B cell (primary cell): Measurements from ENCODE around the gene JADE2. TPM values are rescaled to one million over a fixed set of nuclear protein-coding genes. Genes with fewer than 3 reads are reported as not detected.

Source experiments
- ATAC-seq: fragments of 200-7000 bp; cut with Tn5 transposase; one replicate; pipeline ENCODE4 v1.10.0; 2021; ENCODE audit warnings: low read depth, mild to moderate bottlenecking, moderate number of reproducible peaks, moderate library complexity
- CTCF ChIA-PET: fragments of 350-600 bp; sonication (Branson Sonifier 250); formaldehyde crosslinking; loops from one replicate; lab custom pipeline; 2021; ENCODE audit warnings: antibody characterized with exemption, inconsistent platforms; lab: Charles Lee
- POLR2A ChIA-PET: fragments of 350-600 bp; sonication (Branson Sonifier 250); formaldehyde crosslinking; loops from one replicate; lab custom pipeline; 2021; ENCODE audit warnings: antibody characterized with exemption; lab: Charles Lee
- DNase-seq: peaks from one replicate; pipeline ENCODE4 v3.0.0; 2013
- H2AFZ ChIP-seq: 2 replicates; pipeline ENCODE4 v1.6.1; 2012; ENCODE audit warnings: mild to moderate bottlenecking, low read depth, low read length; ENCODE audit not compliant: insufficient read depth, poor library complexity, severe bottlenecking
- H3K27ac ChIP-seq, 2 donors: 1 replicate in 1 of 2; 2 replicates in 1 of 2; pipeline ENCODE4 v1.5.1; 2012 to 2013; ENCODE audit warnings: low read length in 2 of 2, mild to moderate bottlenecking in 2 of 2, moderate library complexity in 1 of 2
- H3K27me3 ChIP-seq, 4 experiments: fragments of 200-600 bp in 1 of 4; sonication (generic) in 1 of 4; replicated peaks in 1 of 4; 1 replicate in 2 of 4; 2 replicates in 2 of 4; pipeline versions ENCODE4 v1.6.1 to v1.7.0; 2013 to 2016; ENCODE audit warnings: low read length in 3 of 4, mild to moderate bottlenecking in 2 of 4, mixed read lengths in 1 of 4, moderate library complexity in 1 of 4; ENCODE audit not compliant: insufficient read depth in 4 of 4, control insufficient read depth in 3 of 4; ENCODE audit errors: control extremely low read depth in 1 of 4
- H3K36me3 ChIP-seq, 2 experiments: replicated peaks in 1 of 2; 1 replicate in 1 of 2; 2 replicates in 1 of 2; pipeline versions ENCODE4 v1.6.1 to v1.7.1; 2013; ENCODE audit warnings: low read length in 1 of 2; ENCODE audit not compliant: insufficient read depth in 2 of 2, control insufficient read depth in 1 of 2; ENCODE audit errors: control extremely low read depth in 1 of 2, extremely low read depth in 1 of 2
- H3K4me1 ChIP-seq, 2 donors: fragments of 200-600 bp in 1 of 2; sonication (generic) in 1 of 2; 1 replicate in 1 of 2; 2 replicates in 1 of 2; pipeline versions ENCODE4 v1.5.1 to v1.6.1; 2013 to 2017; ENCODE audit warnings: low read length in 2 of 2; ENCODE audit not compliant: control insufficient read depth in 2 of 2, insufficient read depth in 2 of 2
- H3K4me2 ChIP-seq: replicated peaks from 2 replicates; pipeline ENCODE3; 2012; ENCODE audit warnings: mild to moderate bottlenecking, low read depth, low read length; ENCODE audit not compliant: poor library complexity, severe bottlenecking
- H3K4me3 ChIP-seq, 5 experiments: fragments of 200-600 bp in 1 of 5; sonication (generic) in 1 of 5; 1 replicate in 3 of 5; 2 replicates in 2 of 5; pipeline versions ENCODE4 v1.5.1 to v1.7.0; 2011 to 2016; ENCODE audit warnings: low read length in 4 of 5, mild to moderate bottlenecking in 4 of 5, low read depth in 2 of 5, control low read depth in 1 of 5, moderate library complexity in 1 of 5; ENCODE audit not compliant: insufficient read depth in 1 of 5; ENCODE audit errors: control extremely low read depth in 1 of 5, extremely low read depth in 1 of 5
- H3K79me2 ChIP-seq: fragments of 200-600 bp; sonication (generic); one replicate; pipeline ENCODE4 v1.6.0; 2016; ENCODE audit warnings: low read length; ENCODE audit not compliant: control insufficient read depth, insufficient read depth
- H3K9ac ChIP-seq: fragments of 200-600 bp; sonication (generic); 2 replicates; pipeline ENCODE4 v1.6.1; 2017; ENCODE audit warnings: mild to moderate bottlenecking, low read length, moderate library complexity
- H3K9me3 ChIP-seq, 3 donors: one replicate each; pipeline versions ENCODE4 v1.6.1 to v1.7.1; 2013; ENCODE audit warnings: low read length in 2 of 3; ENCODE audit not compliant: control insufficient read depth in 2 of 3, insufficient read depth in 1 of 3; ENCODE audit errors: control extremely low read depth in 1 of 3
- H4K20me1 ChIP-seq: 2 replicates; pipeline ENCODE4 v1.6.0; 2012; ENCODE audit warnings: mild to moderate bottlenecking, low read length; ENCODE audit not compliant: insufficient read depth, control insufficient read depth, poor library complexity, severe bottlenecking
- H3K27ac Mint-ChIP-seq: one replicate; pipeline ENCODE4 v1.8.0; 2021; ENCODE audit warnings: mixed read lengths
- H3K27me3 Mint-ChIP-seq: one replicate; pipeline ENCODE4 v1.8.0; 2021; ENCODE audit warnings: mixed read lengths
- H3K4me1 Mint-ChIP-seq: one replicate; pipeline ENCODE4 v1.8.0; 2021; ENCODE audit warnings: mixed read lengths
- H3K4me3 Mint-ChIP-seq: one replicate; pipeline ENCODE4 v1.8.0; 2021; ENCODE audit warnings: mixed read lengths
- H3K9me3 Mint-ChIP-seq: one replicate; pipeline ENCODE4 v1.8.0; 2022; ENCODE audit warnings: mixed read lengths; ENCODE audit not compliant: insufficient read depth
- CTCF ChIP-seq: fragments of 200-600 bp; IDR thresholded peaks from one replicate; pipeline ENCODE4 v1.8.0; 2022; ENCODE audit warnings: antibody characterized with exemption, mild to moderate bottlenecking
- EZH2 ChIP-seq: IDR thresholded peaks from 2 replicates; pipeline ENCODE4 v1.6.1; 2012; ENCODE audit warnings: borderline replicate concordance, low read depth, mild to moderate bottlenecking, moderate library complexity, low read length; ENCODE audit not compliant: insufficient read depth, poor library complexity, severe bottlenecking
- WGBS: methylation state at CpG from one replicate; pipeline ENCODE4 v1.1.5; 2013; ENCODE audit warnings: missing lambda C conversion rate; ENCODE audit not compliant: insufficient coverage; 5-methylcytosine and 5-hydroxymethylcytosine counted together
- intact Hi-C: fragments of 100-400 bp; cut with micrococcal nuclease; formaldehyde crosslinking; loops from one replicate; pipeline ENCODE4 v1.10.0; 2022
- polyA plus RNA-seq: library from polyadenylated mRNA; depleted of rRNA; stranded (reverse); fragments of >200 nt; gene quantifications from 2 replicates; pipeline ENCODE4 v1.2.3, GENCODE V29; 2012
- total RNA-seq, 2 donors: library from RNA; stranded (reverse); fragments of 120-200 nt in 1 of 2; gene quantifications; 1 replicate in 1 of 2; 2 replicates in 1 of 2; pipeline versions ENCODE4 v1.2.3 to v1.2.4, GENCODE V29; 2013 to 2022

The JADE2 gene
- total and polyA plus RNA-seq, 2 donors (not counting 1 experiment from before 2014, with no cell fraction given), result 80.5 to 247 TPM

GRCh38 chr5:134614450-134615085 is 89.1 kb downstream of the JADE2 start:
- DNase-seq (no peak), ATAC-seq (no peak)
- H2AFZ ChIP-seq, result no peak overlapping the region
- no peaks in the 10 kb centered on the region for H3K79me2 ChIP-seq
- H3K36me3 ChIP-seq, result peaks cover 8 to 29% of the 10 kb centered on the region in 2 experiments
- H3K9ac ChIP-seq, result no peak overlapping the region
- H3K9me3 ChIP-seq, result no peaks in the 10 kb centered on the region
- H3K27me3 ChIP-seq, result no peaks in the 10 kb centered on the region
- ChIA-PET CTCF (interaction anchor here (0.6 kb wide), 1 partner anchor 18 kb away, joined by 3 read pairs; no protein-coding TSS in a partner anchor), POLR2A (interaction anchor here (1.1 kb wide), 1 partner anchor 16 kb away, joined by 6 read pairs; no protein-coding TSS in a partner anchor)
- no peak overlapping the region for H3K27ac ChIP-seq
- no peaks in the 10 kb centered on the region for H3K27me3 Mint-ChIP-seq
- no peak overlapping the region for H3K4me3 Mint-ChIP-seq
- H3K4me3 ChIP-seq, result no peak overlapping the region
- no peaks in the 10 kb centered on the region for H3K9me3 Mint-ChIP-seq
- TF ChIP-seq CTCF (no peak), EZH2 (no peak)
- H4K20me1 ChIP-seq, result no peaks in the 10 kb centered on the region
- no peaks in the 10 kb centered on the region for H3K4me1 ChIP-seq
- H3K4me2 ChIP-seq, result no peak overlapping the region
- H3K27ac Mint-ChIP-seq, result no peak overlapping the region
- no peaks in the 10 kb centered on the region for H3K4me1 Mint-ChIP-seq
- intact Hi-C loops, result no loop called here
- 100% methylated on average over 4 of the region's 5 CpGs for WGBS

- Histone ChIP-seq H4K20me1 (no peaks in the 10 kb centered on the region), H3K27me3 (no peaks in the 10 kb centered on the region), H2AFZ (no peak overlapping the region), H3K79me2 (peaks cover 29% of the 10 kb centered on the region), H3K4me1 (no peaks in the 10 kb centered on the region), H3K4me3 (no peak overlapping the region), H3K36me3 (peaks cover 2 to 24% of the 10 kb centered on the region in 2 experiments), H3K4me2 (no peak overlapping the region), H3K9me3 (no peaks in the 10 kb centered on the region), H3K9ac (no peak overlapping the region), H3K27ac (no peak overlapping the region)
- ATAC-seq (no peak), DNase-seq (no peak)
- TF ChIP-seq CTCF, result no peak
- TF ChIP-seq EZH2, result no peak
- no peak overlapping the region for H3K27ac Mint-ChIP-seq
- H3K27me3 Mint-ChIP-seq, result no peaks in the 10 kb centered on the region
- POLR2A ChIA-PET, result no interaction called here
- H3K9me3 Mint-ChIP-seq, result no peaks in the 10 kb centered on the region
- CTCF ChIA-PET, result interaction anchor here (0.6 kb wide), 1 partner anchor 319 kb away, joined by 3 read pairs; no protein-coding TSS in a partner anchor
- no peak overlapping the region for H3K4me3 Mint-ChIP-seq
- intact Hi-C loops, result no loop called here
- H3K4me1 Mint-ChIP-seq, result peaks cover 7% of the 10 kb centered on the region
- 96% methylated on average over 2 of the region's 2 CpGs for WGBS
Measured at GRCh38 chr5:134620634-134621033, 95.2 kb downstream of the JADE2 start.
